VCaP (cell line): ENCODE data around the gene CHRD.
A peak's percentile ranks its signal among the peaks of the same experiment; 100 is the strongest.

Experiments
- H3K27ac ChIP-seq: fragments of 450-650 bp; 2 replicates; pipeline ENCODE4 v1.5.1; 2017
- TF ChIP-seq, protein P1 (sequence below): fragments of 450-650 bp; conservative IDR thresholded peaks from 2 replicates; pipeline ENCODE4 v1.5.1; 2017; ENCODE audit warnings: mild to moderate bottlenecking, moderate library complexity

CHRD gene

DNA sequence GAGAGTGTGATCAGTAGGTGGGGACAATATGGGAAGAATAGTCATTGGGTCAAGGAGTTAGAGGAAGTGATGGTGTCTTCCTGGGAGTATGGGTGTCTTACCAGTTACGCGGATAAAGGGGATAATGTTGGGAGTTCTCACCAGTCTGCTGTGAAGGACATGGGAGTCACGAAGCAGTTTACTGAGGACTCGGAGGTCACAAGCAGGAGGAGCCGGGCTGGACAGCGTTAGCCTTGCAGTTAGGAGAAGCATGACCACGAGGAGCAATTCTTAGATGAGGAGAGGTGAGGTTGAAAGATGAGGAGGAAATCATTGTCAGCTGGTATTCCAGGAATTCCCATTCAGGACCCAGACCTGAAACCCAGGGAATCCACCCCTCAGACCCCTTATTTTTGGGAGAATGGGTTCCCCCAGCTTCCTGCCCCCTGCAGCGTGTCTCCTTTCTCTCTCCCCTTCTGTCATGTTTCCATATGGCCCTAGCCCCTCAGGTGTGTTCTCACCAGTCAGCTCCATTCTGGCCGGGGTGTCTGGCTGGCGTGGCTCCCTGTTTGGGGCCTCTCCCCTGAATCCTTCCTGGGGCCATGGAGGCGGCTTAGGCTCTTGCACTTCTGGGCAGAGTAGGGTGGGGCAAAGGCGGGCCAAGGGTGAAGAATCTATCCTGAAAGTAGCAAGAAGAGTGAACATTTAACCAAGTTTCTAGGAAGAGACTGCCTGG, 4.0 kb upstream of the CHRD start:
- TF ChIP-seq, protein P1, sequence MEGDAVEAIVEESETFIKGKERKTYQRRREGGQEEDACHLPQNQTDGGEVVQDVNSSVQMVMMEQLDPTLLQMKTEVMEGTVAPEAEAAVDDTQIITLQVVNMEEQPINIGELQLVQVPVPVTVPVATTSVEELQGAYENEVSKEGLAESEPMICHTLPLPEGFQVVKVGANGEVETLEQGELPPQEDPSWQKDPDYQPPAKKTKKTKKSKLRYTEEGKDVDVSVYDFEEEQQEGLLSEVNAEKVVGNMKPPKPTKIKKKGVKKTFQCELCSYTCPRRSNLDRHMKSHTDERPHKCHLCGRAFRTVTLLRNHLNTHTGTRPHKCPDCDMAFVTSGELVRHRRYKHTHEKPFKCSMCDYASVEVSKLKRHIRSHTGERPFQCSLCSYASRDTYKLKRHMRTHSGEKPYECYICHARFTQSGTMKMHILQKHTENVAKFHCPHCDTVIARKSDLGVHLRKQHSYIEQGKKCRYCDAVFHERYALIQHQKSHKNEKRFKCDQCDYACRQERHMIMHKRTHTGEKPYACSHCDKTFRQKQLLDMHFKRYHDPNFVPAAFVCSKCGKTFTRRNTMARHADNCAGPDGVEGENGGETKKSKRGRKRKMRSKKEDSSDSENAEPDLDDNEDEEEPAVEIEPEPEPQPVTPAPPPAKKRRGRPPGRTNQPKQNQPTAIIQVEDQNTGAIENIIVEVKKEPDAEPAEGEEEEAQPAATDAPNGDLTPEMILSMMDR: no peak
- H3K27ac ChIP-seq: no peak overlapping the region

GRCh38 chr3:184377374-184377773, 2.5 kb upstream of the CHRD start:
- TF ChIP-seq, protein P1: no peak
- H3K27ac ChIP-seq: no peak overlapping the region

- no peak within 1 kb of the TSS for H3K27ac ChIP-seq
- TF ChIP-seq, protein P1: no peak
Observed at GRCh38 chr3:184377882-184378445, 1.9 kb upstream of the CHRD start, which contains the start of gene THPO. TSS of gene THPO (minus strand) at chr3:184378207. CDS start at chr3:184376259, 1,948 bp downstream.

DNA sequence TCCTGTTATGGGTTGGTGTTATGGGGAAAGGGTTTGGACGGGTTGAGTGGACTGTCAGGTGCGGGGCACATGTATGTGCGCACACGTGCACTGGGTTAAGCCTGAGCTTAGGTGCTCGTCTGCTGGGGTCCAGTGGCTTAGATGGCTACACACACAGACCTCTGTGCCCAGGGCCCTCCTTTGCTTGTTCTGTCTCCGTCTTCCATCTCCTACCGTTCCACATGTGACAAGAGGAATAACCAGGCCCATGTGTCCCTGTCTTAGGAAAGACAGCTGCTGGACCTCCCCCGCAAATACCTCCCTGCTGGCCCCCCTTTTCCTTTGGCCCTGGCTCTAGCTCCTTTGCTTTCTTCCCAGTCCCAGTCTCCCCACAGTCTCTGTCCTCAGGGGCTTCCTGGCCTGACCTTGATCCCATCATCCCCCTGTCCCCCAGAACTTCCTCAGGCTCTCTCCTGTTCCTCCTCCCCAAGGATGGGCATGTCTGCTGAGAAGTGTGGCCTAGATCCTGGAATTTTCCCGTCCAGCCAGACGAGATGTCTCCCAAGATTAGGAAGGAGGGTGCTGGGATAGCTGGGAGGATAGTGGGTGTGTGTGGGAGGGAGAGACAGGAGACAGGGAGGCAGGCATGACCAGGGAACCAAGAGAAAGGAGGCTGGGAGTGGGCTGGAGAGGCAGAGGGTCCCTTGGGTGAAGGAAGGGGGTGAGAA, 1.1 kb upstream of the CHRD start:
- no peak overlapping the region for H3K27ac ChIP-seq
- TF ChIP-seq, protein P1: no peak

DNA sequence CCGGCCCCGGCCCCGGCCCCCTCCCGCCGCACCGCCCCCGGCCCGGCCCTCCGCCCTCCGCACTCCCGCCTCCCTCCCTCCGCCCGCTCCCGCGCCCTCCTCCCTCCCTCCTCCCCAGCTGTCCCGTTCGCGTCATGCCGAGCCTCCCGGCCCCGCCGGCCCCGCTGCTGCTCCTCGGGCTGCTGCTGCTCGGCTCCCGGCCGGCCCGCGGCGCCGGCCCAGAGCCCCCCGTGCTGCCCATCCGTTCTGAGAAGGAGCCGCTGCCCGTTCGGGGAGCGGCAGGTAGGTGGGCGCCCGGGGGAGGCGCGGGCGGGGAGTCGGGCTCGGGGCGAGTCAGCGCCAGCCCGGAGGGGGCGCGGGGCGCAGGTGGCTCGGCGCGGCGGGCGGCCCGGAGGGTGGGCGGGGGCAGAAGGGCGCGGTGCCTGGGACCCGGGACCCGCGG, 352 bp downstream of the CHRD start:
- TF ChIP-seq, protein P1: no peak
- H3K27ac ChIP-seq: peak overlapping the region; percentile 30; the same call in 1 of the 2 replicates

DNA sequence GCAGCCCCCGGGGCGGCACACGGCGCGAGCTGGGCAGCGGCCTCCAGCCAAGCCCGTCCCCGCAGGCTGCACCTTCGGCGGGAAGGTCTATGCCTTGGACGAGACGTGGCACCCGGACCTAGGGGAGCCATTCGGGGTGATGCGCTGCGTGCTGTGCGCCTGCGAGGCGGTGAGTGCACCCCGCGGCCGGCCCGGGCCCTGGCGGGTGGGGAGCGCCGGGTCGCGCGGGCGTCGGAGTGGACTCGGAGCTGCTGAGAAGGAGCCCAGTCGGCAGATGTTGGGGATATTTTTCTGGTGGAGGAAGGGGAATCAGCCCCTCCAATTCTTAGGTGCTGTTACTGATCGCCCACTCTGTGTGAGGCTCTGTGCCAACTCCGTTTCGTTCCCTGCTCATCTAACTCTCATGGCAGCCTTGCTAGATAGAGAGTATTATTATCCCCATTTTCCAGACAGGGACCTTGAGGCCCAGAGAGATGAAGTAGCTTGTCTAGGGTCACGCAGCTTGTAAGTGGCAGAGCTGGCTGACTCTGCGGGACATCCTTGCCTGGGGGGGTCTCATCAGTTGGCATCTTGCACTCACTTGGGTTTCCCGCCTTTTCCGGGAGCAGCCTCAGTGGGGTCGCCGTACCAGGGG, 890 bp downstream of the CHRD start:
- TF ChIP-seq, protein P1: no peak
- peak overlapping the region; percentile 30; the same call in 1 of the 2 replicates for H3K27ac ChIP-seq
